Measurements from ENCODE around the gene ZNF526. TPM values are rescaled to one million over a fixed set of nuclear protein-coding genes. Genes with fewer than 3 reads are reported as not detected.

ZNF526 gene
- total and polyA plus RNA-seq, 10 donors, result 1.9 to 15.0 (median 8.4) TPM

DNA sequence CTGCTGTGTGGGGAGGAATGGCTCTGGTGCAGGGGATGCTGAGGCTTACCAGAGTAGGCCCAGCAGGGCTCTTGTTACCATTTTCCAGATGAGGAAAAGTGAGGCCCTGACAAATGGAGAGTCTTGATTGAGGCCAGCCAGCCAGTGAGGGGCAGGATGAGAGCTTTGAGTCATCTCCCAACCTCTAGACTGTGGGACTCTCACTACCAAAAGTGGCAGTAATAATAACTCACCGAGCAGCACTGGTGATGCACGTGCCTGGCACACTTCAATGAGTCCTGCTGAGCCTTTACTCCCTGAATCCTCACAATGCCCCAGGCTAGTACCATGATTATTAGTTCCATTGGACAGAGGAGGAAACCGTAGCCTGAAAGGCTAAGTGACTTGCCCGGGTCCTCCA, 56.7 kb downstream of the ZNF526 start:
- DNase-seq, result no peak
- Histone ChIP-seq H3K27me3 (replicated peaks in 1 of 7) (no peaks in the 10 kb centered on the region), H3K36me3 (peaks cover 0 to 62% (median 32%) of the 10 kb centered on the region in 6 donors), H3K4me3 (no peak overlapping the region), H3K9me3 (no peaks in the 10 kb centered on the region), H3K4me1 (peaks cover 54 to 100% (median 85%) of the 10 kb centered on the region in 6 donors), H3K27ac (peak overlapping the region in 5 of 8 donors; percentile 95 to 99 (median 97))
- 59 to 90% (median 85%) methylated on average over 4 of the region's 4 CpGs for WGBS, 5 donors
- TF ChIP-seq, protein P1, sequence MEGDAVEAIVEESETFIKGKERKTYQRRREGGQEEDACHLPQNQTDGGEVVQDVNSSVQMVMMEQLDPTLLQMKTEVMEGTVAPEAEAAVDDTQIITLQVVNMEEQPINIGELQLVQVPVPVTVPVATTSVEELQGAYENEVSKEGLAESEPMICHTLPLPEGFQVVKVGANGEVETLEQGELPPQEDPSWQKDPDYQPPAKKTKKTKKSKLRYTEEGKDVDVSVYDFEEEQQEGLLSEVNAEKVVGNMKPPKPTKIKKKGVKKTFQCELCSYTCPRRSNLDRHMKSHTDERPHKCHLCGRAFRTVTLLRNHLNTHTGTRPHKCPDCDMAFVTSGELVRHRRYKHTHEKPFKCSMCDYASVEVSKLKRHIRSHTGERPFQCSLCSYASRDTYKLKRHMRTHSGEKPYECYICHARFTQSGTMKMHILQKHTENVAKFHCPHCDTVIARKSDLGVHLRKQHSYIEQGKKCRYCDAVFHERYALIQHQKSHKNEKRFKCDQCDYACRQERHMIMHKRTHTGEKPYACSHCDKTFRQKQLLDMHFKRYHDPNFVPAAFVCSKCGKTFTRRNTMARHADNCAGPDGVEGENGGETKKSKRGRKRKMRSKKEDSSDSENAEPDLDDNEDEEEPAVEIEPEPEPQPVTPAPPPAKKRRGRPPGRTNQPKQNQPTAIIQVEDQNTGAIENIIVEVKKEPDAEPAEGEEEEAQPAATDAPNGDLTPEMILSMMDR (IDR thresholded peaks at IDR 0.05 in 8 of 11, conservative IDR thresholded peaks at IDR 0.05 in 3 of 11), result no peak
- no peak for TF ChIP-seq POLR2AphosphoS5 (IDR thresholded peaks at IDR 0.05)
- no peak for TF ChIP-seq POLR2A (IDR thresholded peaks at IDR 0.05)
- intact Hi-C loops (cut with DNase I; ENCODE audit: low total_unique reads), result no loop called here

Other genes with a start within 250 kb of the ZNF526 start
- 1 to 10 TPM in 5 of 7 donors, under 1 TPM in 2; 0.72 to 2.2 (median 1.9) TPM for gene ATP1A3, start 226.1 kb upstream of the ZNF526 start, total RNA-seq
- under 1 TPM; 0.39 to 0.83 (median 0.53) TPM for gene ATP1A3, start 226.1 kb upstream of the ZNF526 start, polyA plus RNA-seq
- gene GRIK5, start 150.1 kb upstream of the ZNF526 start, total RNA-seq, result 1 to 10 TPM in 6 of 7 donors, under 1 TPM in 1; 0.98 to 4.7 (median 2.2) TPM
- 1 to 10 TPM in 2 of 3 donors, under 1 TPM in 1; 0.94 to 1.4 (median 1.4) TPM for gene GRIK5, start 150.1 kb upstream of the ZNF526 start, polyA plus RNA-seq
- 10 to 100 TPM; 12.0 to 21.0 (median 17.4) TPM for gene ZNF574, start 144.1 kb upstream of the ZNF526 start, total RNA-seq
- gene ZNF574, start 144.1 kb upstream of the ZNF526 start, polyA plus RNA-seq, result 10 to 100 TPM in 1 of 3 donors, 1 to 10 TPM in 2; 4.7 to 10.5 (median 4.9) TPM
- 10 to 100 TPM; 22.7 to 67.4 (median 45.4) TPM for gene POU2F2, start 87.9 kb upstream of the ZNF526 start, total RNA-seq
- gene POU2F2, start 87.9 kb upstream of the ZNF526 start, polyA plus RNA-seq, result 10 to 100 TPM; 22.3 to 48.5 (median 33.3) TPM
- 10 to 100 TPM; 43.3 to 73.9 (median 48.5) TPM for gene DEDD2, start 2.6 kb upstream of the ZNF526 start, total RNA-seq
- 10 to 100 TPM; 24.7 to 52.1 (median 29.4) TPM for gene DEDD2, start 2.6 kb upstream of the ZNF526 start, polyA plus RNA-seq
- gene GSK3A, start 22.3 kb downstream of the ZNF526 start, total RNA-seq, result 10 to 100 TPM; 20.8 to 33.1 (median 31.1) TPM
- 10 to 100 TPM; 22.7 to 39.3 (median 26.4) TPM for gene GSK3A, start 22.3 kb downstream of the ZNF526 start, polyA plus RNA-seq
- 10 to 100 TPM; 36.8 to 73.1 (median 56.4) TPM for gene ERF, start 34.8 kb downstream of the ZNF526 start, total RNA-seq
- 10 to 100 TPM; 13.5 to 49.7 (median 17.7) TPM for gene ERF, start 34.8 kb downstream of the ZNF526 start, polyA plus RNA-seq
- 100 to 1,000 TPM in 1 of 7 donors, 10 to 100 TPM in 6; 63.8 to 100 (median 76.7) TPM for gene CIC, start 48.9 kb downstream of the ZNF526 start, total RNA-seq
- gene CIC, start 48.9 kb downstream of the ZNF526 start, polyA plus RNA-seq, result 10 to 100 TPM; 12.5 to 43.6 (median 16.8) TPM
- 1 to 10 TPM in 2 of 7 donors, under 1 TPM in 3, not detected in 2; 0.46 to 1.2 (median 0.60) TPM for gene PRR19, start 81.8 kb downstream of the ZNF526 start, total RNA-seq
- under 1 TPM; 0.33 to 0.61 (median 0.49) TPM for gene PRR19, start 81.8 kb downstream of the ZNF526 start, polyA plus RNA-seq
- gene PAFAH1B3, start 82.3 kb downstream of the ZNF526 start, total RNA-seq, result 10 to 100 TPM; 13.7 to 20.3 (median 15.5) TPM
- 10 to 100 TPM; 24.3 to 34.3 (median 29.9) TPM for gene PAFAH1B3, start 82.3 kb downstream of the ZNF526 start, polyA plus RNA-seq
- gene TMEM145, start 93.0 kb downstream of the ZNF526 start, total RNA-seq, result 1 to 10 TPM in 2 of 7 donors, under 1 TPM in 4, not detected in 1; 0.28 to 2.3 (median 0.79) TPM
- gene TMEM145, start 93.0 kb downstream of the ZNF526 start, polyA plus RNA-seq, result under 1 TPM; 0.13 to 0.43 (median 0.21) TPM
- 10 to 100 TPM; 15.3 to 26.2 (median 22.5) TPM for gene MEGF8, start 105.3 kb downstream of the ZNF526 start, total RNA-seq
- gene MEGF8, start 105.3 kb downstream of the ZNF526 start, polyA plus RNA-seq, result 10 to 100 TPM in 1 of 3 donors, 1 to 10 TPM in 2; 2.3 to 11.0 (median 2.5) TPM
- gene CNFN, start 170.0 kb downstream of the ZNF526 start, total RNA-seq, result 1 to 10 TPM in 4 of 7 donors, under 1 TPM in 1, not detected in 2; 0.80 to 2.8 (median 2.5) TPM
- 10 to 100 TPM; 13.1 to 16.8 (median 15.7) TPM for gene CNFN, start 170.0 kb downstream of the ZNF526 start, polyA plus RNA-seq
- 10 to 100 TPM; 20.7 to 43.7 (median 25.3) TPM for gene LIPE, start 207.1 kb downstream of the ZNF526 start, total RNA-seq
- gene LIPE, start 207.1 kb downstream of the ZNF526 start, polyA plus RNA-seq, result 10 to 100 TPM; 20.6 to 39.5 (median 21.1) TPM
- gene CXCL17, start 222.6 kb downstream of the ZNF526 start, total RNA-seq, result not detected
- under 1 TPM; 0.11 to 0.19 (median 0.12) TPM for gene CXCL17, start 222.6 kb downstream of the ZNF526 start, polyA plus RNA-seq